HG02642 (cell line): ENCODE data around the gene ZNF443.
"Not testable (repeated sequence)": the region's sequence is repeated elsewhere in the genome, so short reads cannot be mapped to it uniquely, and the experiment has no call there.

ENCODE experiments used
- ATAC-seq: cut with Tn5 transposase; IDR thresholded peaks from one replicate; pipeline ENCODE4 v1.9.1; 2021; ENCODE audit warnings: mild to moderate bottlenecking; ENCODE audit not compliant: unreplicated experiment, poor library complexity

ZNF443 gene

DNA sequence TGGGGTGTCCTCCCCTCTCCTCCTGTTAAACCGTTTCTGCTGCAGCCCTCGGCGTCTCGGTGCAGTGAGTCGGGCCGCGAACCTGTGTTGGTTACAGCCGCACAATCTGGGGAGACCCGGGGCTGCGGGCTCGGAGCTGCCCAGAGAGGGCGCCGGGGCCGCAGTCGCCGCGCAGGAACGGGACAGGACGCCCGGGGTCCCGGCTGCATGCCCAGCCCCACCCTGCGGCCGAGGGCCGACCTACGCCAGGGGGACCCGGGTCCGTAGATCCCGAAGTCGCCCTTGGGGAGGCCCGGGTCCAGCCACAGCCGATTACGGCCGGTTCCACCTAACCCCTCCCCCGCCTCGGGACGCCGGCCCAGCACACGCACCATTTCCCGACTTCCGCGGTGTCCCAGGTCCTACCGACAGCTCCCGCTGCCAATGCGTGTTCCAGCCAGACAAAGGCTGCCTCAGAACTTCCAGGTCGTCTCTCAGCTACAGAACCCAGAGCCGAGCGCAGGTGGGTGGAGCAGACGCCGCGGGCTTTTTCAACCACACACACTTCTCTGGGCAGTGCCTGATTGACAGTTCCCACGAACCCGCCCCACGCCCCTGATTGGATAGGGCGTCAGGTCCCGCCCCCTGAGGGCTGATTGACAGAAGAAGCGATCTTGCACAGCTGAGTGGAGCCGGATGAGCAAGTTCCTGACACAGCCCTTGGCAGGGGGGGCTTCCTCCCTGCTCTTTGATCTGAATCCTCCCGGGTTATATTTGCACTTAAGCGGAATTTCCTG, at the start of gene ZNF443:
Gene ZNF443, minus strand, starts transcription at position 481 of the 776 bp plus-strand sequence. Its CDS starts 107 bp downstream, at position 374.
- ATAC-seq, result peak; percentile 95

DNA sequence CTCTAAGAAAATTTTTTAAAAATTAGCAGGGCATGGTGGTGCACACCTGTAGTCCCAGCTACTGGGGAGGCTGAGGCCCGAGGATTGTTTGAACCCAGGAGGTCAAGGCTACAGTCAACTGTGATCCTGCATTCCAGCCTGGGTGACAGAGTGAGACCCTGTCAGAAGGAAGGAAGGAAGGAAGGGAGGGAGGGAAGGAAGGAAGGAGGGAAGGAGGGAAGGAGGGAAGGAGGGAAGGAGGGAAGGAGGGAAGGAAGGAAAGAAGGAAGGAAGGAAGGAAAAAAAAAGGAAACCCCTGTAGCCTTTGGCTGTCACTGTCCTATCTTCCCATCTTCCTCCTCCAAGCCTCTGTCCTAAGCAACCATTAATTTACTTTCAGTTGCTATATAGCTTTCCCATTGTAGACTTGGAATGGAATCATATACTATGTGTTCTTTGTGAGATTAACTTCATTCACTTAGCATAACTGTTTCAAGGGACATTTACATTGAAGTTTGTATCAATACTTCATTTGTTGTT, 45.5 kb upstream of the ZNF443 start:
- not testable (repeated sequence) for ATAC-seq

DNA sequence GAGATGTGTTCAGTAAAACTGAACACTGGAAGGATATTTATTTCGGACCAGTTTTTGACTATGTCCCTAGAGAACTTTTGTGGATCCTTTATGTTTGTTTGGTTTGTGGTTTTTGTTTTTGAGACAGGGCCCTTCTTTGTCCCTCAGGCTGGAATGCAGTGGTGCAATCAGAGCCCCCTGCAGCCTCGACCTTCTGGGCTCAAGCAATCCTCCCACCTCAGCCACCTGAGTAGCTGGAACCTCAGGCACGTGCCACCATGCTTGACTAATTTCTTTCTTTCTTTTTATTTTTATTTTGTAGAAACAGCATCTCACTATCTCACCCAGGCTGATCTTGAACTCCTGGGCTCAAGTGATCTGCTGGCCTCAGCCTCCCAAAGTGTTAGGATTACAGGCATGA, 44.8 kb upstream of the ZNF443 start:
- ATAC-seq, result no peak

DNA sequence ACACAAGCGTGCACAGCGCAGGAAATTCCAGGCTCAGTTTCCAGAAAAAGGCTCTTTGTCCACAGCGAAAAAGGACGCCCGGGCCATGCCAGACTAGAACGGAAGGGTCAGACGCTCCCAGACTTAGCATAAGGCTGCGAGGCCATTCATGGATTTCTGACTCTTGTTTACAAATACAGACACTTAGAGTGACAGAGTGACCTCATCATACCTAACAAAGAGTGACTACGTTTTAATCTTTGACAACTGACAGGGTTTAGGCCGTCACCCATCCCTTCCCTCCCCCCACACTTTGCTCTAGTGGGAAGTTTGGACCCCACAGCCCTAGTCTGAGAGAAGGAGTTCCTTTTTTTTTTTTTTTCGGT, 44.2 kb upstream of the ZNF443 start:
- peak; percentile 14 for ATAC-seq

DNA sequence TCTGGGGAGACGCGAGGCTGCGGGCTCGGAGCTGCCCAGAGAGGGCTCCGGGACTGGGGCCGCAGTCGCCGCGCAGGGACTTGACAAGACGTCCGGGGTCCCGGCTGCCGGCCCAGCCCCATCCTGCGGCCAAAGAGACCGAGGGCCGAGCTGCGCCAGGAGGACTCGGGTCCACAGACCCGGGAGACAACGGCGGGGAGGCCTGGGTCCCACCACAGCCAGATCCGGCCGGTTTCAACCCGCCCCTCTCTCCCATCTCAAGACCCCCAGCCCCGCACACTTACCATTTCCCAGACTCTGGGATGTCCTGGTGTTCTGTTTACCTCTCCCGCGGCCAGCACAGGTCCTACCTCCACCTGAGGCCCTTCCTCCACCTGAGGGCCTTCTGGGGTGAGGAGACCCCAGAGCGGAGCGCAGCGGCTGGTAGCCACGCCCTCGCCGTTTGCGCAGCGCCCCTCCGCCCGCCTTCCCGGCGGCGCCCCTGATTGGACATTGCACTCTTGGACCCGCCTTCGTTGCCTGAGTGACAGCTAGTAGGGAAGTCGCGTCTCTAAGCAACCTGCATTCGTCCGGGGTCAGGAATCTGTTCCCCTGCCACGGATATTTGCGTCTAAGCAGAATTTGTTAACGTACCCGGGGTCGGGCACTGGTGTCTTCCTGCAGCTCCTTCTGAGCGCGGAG, 43.7 kb upstream of the ZNF443 start, which contains the start of gene ZNF709:
Gene ZNF709, minus strand, starts transcription at position 446 of the 681 bp plus-strand sequence. Its CDS starts 159 bp downstream, at position 287.
- ATAC-seq, result peak; percentile 96

DNA sequence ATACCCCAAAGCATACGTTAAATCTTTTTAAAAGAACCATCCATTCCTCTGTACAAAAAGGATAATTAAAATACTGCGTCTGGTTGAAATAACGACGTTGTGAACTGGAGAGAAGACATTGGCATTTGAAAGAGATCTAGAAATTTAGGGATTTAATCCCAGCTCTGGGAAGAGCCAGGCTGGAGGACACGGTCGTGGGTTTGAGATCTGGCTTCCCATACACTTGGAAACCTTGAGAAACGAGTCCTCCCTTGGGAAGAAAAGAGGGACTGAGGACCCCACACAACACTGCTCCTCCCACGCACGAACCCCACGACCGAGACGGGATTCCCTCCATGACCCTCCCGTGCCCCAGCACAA, 43.2 kb upstream of the ZNF443 start:
- ATAC-seq, result no peak

DNA sequence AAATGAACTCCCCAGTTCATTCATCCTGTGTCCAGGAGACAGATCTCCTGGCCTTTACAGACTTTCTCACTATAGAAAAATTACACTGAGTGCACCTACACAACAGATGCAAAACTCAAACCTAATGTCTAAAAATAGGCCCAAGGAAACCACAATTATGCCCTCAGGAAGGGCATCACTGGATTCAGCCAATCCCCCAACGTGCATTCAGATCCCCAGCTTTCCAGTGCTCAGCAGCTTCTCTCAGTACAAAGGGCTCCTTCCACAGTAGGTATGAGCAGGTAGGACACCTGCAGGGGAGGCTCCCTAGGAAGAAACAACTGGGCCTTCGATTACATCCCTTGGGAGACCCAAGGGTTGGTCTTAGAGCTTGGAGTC, 41.7 kb upstream of the ZNF443 start:
- ATAC-seq, result no peak

DNA sequence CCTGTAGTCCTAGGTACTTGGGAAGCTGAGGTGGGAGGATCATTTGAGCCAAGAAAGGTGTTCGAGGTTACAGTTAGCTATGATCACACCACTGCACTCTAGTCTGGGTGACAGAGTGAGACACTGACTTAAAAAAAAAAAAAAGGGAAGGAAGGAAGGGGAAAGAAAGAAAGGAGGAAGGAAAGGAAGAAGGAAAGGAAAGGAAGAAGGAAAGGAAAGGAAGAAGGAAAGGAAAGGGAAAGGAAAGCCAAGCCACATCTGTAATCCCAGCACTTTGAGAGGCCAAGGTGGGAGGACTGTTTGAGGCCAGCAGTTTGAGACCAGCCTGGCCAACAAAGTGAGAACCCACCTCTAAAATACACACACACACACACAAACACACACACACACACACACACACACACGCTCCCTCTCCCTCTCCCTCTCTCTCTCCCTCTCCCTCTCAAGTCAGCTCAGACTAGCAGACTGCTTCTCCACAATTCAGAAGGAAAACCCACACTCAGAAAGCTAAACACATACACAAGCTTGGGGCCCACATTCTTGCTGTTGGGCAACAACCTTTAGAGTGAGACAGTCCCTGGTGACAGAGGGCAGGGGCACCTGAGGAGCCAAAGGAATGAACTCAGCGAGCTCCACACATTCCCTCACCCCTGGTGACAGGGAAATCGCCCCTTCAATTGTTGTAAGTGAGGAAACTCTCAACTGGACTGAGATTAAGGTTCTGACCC, 41.1 kb upstream of the ZNF443 start:
- no peak for ATAC-seq

DNA sequence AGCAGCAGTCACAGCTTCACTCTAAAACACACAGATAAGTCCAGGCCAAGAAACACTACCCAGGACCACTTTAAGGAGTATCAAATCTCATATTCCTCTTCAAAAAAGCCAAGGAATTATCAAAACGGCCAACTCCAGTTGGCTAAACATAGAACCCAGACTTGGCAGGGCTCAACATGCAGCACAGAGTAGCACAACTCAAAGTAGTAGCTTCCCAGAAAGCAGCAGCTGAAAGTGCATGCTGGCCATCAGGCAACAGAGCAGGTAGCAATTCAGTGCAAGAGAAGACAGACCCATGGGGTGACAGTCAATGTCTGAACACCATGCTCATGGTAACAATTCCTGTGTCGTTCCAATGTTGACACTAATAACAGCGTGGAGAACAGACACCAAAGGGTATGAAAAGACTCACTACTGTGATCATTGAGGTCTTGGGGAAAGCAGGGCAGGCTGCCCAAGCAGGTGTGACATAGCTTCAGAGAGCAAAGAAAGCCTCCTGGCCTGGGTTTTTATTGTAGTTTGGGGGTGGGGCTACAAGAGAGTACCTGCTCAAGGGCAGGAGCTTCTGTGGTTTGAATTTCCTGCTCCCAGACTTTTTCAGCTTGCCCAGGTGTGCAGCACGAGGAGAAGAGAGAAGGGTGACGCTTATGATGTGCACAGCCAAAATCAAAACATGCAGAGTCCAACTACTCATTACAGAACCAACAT, 37.6 kb upstream of the ZNF443 start:
- ATAC-seq, result no peak

DNA sequence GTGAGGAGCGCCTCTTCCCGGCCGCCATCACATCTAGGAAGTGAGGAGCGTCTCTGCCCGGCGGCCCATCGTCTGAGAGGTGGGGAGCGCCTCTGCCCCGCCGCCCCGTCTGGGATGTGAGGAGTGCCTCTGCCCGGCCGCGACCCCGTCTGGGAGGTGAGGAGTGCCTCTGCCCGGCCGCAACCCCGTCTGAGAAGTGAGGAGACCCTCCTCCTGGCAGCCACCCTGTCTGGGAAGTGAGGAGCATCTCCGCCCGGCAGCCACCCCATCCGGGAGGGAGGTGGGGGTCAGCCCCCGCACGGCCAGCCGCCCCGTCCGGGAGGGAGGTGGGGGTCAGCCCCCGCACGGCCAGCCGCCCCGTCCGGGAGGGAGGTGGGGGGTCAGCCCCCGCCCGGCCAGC, 26.8 kb upstream of the ZNF443 start:
- not testable (repeated sequence) for ATAC-seq

DNA sequence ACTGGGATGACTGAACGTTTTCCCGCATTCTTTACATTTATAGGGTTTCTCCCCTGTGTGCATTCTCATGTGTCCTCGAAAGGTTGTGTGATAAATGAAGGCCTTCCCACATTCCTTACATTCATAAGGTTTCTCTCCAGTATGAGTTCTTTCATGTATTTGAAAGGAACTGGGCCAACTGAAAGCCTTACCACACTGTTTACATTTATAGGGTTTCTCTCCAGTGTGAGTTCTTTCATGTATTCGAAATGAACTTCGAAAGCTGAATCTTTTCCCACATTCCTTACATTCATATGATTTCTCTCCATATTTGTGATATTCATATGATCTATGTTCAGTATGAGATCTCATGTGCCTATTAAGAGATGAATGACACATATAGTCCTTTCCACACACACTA, 24.4 kb upstream of the ZNF443 start:
- ATAC-seq, result no peak

DNA sequence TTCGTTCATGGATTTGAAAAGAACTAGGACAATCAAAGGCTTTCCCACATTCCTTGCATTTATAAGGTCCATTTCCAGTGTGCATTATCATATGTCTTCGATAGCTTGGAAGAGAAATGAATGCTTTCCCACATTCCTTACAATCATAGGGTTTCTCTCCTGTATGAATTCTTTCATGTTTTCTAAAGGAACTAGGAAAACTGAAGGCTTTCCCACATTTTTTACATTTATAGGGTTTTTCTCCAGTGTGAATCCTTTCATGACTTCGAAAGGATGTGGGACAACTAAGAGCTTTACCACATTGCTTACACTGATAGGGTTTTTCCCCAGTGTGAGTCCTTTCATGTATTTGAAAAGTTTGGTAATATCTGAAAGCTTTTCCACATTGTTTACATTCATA, 23.9 kb upstream of the ZNF443 start:
- ATAC-seq, result no peak

DNA sequence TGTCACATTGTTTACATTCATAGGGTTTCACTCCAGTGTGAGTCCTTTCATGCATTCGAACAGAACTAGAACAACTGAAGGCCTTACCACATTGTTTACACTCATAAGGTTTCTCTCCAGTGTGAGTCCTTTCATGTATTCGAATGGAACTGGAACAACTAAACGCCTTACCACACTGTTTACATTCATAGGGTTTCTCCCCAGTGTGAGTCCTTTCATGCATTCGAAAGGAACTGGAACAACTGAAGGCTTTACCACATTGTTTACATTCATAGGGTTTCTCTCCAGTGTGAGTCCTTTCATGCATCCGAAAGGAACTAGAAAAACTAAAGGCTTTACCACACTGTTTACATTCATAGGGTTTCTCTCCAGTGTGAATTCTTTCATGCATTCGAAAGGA, 23.3 kb upstream of the ZNF443 start:
- not testable (repeated sequence) for ATAC-seq

DNA sequence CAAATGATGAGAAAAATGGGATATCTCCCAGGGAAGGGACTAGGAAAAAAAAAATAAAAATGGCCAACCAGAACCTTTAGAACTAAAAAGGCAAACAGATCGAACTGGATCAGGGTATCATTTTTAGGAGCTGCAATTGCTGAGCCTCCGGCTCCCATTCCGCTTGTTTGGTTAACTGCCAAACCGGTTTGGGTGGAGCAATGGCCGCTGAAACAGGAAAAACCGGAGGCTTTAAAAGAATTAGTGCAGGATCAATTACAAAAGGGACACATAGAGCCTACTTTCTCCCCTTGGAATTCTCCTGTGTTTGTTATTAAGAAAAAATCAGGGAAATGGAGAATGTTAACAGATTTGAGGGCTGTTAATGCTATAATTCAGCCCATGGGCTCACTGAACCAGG, 12.7 kb upstream of the ZNF443 start:
- ATAC-seq, result no peak

DNA sequence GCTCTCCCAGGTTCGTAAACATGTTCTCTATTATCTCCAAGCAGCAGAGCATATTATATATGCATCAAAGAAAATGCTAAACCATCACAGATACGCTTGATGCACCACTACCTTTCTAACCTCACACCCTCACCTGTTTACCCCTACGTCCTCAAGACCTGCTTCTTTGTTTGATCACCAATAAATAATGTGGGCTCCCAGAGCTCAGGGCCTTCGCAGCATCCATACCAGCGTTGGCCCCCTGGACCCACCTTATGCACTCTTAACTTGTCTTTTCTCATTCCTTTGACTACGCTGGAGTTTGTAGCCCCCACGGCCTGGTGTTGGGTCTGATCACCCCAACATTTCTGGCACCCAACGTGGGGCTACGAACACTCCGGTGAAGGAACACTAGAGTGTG, 10.0 kb upstream of the ZNF443 start:
- ATAC-seq, result no peak

DNA sequence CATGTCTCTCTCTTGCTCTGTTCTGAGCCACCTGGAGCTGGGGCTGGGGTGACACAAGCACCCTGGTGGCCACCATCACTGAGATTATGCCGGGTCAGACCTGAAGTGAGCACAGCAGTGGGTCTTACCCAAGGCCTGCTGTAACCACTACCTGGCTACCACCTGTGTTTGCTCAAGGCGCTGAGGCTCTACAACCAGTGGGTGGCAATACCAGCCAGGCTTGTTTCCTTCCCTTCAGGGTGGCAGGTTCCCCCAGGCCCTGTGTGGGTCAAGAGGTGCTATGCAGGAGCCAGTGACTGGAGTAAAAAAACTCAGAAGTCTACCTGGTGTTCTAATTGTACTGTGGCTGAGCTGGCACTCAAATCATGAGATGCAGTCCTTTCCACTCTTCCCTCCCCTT, 8.0 kb upstream of the ZNF443 start:
- ATAC-seq, result no peak

DNA sequence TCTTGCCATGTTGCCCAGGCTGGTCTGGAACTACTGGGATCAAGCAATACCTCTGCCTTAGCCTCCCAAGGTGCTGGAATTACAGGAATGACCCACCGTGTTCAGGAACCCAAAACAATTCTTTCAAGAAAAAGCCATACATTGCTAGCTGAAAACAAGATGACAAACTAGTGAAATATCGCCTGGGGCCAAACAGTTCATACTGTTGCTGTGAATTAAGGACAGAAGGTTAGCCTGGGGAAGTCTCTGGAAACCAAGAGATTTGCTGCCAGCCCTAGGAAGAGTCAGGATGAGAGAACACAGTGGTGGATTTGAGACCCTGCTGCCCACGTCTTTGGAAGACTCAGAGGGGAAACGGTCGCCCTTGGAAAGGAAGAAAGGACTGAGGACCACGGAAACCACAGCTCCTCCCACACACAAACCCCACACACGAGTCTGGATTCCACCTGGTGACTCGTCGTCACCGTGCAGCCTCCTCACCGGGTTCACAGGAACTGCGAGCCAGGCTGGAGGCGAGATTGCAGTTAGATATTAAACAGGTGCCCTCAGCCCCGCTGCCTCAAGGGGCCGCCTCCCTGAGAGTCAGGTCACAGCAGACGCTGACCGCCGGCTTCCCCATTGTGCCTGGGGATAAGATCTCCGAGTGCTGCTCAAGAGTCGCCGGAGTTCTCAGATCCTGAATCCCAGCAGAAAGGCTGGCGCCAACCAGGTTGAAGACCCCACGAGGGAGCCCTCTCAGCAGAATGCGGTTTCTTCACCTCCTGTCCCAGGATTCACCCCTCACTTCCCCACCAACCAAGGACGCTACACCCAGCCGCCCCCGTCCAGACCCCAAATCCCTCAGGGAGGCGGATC, 908 bp downstream of the ZNF443 start:
- peak; percentile 38 for ATAC-seq

DNA sequence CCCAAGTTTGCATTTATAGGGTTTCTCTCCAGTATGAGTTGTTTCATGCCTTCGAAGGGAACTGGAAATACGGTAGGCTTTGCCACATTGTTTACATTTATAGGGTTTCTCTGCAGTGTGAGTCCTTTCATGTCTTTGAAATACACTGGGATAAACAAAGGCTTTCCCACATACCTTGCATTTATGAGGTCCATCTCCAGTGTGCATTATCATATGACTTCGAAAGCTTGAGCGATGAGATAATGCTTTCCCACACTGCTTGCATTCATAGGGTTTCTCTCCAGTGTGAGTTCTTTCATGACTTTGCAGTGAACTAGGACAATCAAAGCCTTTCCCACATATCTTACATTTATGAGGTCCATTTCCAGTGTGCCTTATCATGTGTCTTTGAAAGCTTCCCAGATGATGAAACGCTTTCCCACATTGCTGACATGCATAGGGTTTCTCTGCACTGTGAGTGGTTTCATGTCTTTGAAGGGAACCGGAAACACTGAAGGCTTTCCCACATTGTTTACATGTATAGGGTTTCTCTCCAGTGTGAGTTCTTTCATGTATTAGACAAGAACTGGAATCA, 10.0 kb downstream of the ZNF443 start:
- ATAC-seq, result not testable (repeated sequence)

DNA sequence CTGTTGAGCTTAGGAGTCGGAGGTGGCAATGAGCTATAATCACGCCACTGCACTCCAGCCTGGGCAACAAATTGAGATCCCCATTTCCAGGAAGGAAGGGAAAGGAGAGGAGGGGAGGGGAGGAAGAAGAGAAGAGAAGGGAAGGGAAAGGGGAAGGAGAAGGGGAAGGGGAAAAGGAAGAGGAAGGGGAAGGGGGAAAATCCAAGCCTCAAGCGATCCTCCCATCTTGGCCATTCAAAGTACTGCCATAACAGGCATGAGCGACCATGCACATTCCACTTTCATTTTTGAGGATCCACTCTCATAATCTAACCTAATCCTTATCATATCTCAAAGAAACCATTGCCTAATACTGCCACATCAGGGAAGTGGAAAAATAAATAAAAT, 14.9 kb downstream of the ZNF443 start:
- ATAC-seq, result no peak
